Skeletal muscle tissue (tissue), 4 donors: Measurements from ENCODE around the gene SMC6. TPM values are rescaled to one million over a fixed set of nuclear protein-coding genes. Genes with fewer than 3 reads are reported as not detected.

Experiments used
- H3K27ac ChIP-seq: one replicate; pipeline ENCODE4 v1.7.0; 2013; ENCODE audit warnings: mild to moderate bottlenecking, low read depth, low read length, inconsistent platforms
- H3K27me3 ChIP-seq, 3 donors: one replicate each; pipeline ENCODE4 v1.7.0; 2013; ENCODE audit warnings: low read length in 3 of 3; ENCODE audit not compliant: control insufficient read depth in 3 of 3, insufficient read depth in 3 of 3
- H3K36me3 ChIP-seq, 3 donors: one replicate each; pipeline ENCODE4 v1.7.0; 2013; ENCODE audit warnings: low read length in 3 of 3; ENCODE audit not compliant: control insufficient read depth in 3 of 3, insufficient read depth in 3 of 3
- H3K4me1 ChIP-seq, 3 donors: one replicate each; pipeline ENCODE4 v1.7.0; 2013; ENCODE audit warnings: low read length in 3 of 3, mild to moderate bottlenecking in 3 of 3; ENCODE audit not compliant: control insufficient read depth in 3 of 3, insufficient read depth in 3 of 3
- H3K4me3 ChIP-seq, 3 donors: one replicate each; pipeline ENCODE4 v1.7.0; 2013; ENCODE audit warnings: low read length in 3 of 3
- H3K9ac ChIP-seq, 3 donors: one replicate each; pipeline ENCODE4 v1.7.0; 2013; ENCODE audit warnings: low read length in 3 of 3, mild to moderate bottlenecking in 3 of 3, moderate library complexity in 2 of 3, low read depth in 1 of 3
- H3K9me3 ChIP-seq, 3 donors: one replicate each; pipeline ENCODE4 v1.7.0; 2013; ENCODE audit warnings: low read length in 3 of 3; ENCODE audit not compliant: control insufficient read depth in 3 of 3
- total RNA-seq: library from RNA; depleted of rRNA; stranded (reverse); fragments of >200 nt; gene quantifications from one replicate; pipeline ENCODE4 v1.2.3, GENCODE V29; 2014
- donor health status: Osteomylitis.

The SMC6 gene
- total RNA-seq, 1 donor from 2014 or later = 18.8 TPM

DNA sequence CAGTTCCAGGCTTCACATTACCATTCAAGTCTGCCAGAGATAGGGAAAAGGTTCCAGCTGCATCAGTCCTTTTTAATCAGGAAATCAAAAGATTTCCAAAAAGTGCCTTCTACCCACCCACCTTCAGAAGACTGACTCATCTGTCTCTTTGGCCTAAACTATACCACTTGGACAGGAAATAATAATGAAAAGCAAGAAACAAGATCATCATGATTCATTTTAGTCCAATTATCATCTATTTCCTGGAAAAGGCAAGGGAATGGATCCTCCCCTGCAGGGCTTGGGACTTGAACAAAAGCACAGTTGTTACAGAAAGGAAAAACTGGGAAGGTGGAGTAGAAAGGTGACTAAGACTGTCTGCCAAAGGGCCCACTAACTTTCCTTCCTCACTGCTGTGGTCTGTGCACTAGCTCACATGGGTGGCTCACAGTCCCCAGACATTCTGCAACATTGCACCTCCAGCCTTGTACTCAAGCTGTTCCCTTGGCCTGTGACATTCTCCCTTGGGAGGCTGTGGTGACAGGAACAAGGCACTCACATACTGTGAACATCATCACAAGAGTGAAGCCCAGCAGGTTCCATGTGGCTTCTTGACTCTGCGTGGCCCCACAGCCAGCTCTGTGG, 137.8 kb downstream of the SMC6 start:
- Histone ChIP-seq H3K4me3 (no peak overlapping the region), H3K36me3 (no peaks in the 10 kb centered on the region), H3K9me3 (no peaks in the 10 kb centered on the region), H3K27me3 (no peaks in the 10 kb centered on the region), H3K4me1 (no peaks in the 10 kb centered on the region), H3K9ac (no peak overlapping the region), H3K27ac (no peak overlapping the region)

DNA sequence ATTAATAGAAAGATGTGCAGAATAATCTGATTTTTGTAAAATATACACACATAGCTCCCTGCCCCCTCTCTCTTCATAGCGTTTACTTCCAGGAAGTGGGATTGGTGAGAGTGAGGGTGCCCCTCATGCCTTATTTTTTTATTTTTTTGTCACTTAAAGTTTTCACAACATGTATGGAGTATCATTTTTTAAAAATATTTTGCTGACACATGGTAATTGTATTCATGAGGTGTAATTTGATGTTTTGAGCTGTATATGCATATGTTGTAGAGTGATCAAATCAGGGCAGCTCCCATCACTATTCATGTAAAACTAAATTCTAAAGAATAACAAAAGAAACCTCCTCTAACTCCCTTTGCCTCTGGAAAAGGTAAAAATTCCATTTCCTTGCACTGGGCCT, 138.5 kb downstream of the SMC6 start:
- no peaks in the 10 kb centered on the region for H3K9me3 ChIP-seq
- H3K4me1 ChIP-seq = no peaks in the 10 kb centered on the region
- no peak overlapping the region for H3K9ac ChIP-seq
- H3K36me3 ChIP-seq = no peaks in the 10 kb centered on the region
- no peak overlapping the region for H3K4me3 ChIP-seq
- no peak overlapping the region for H3K27ac ChIP-seq
- no peaks in the 10 kb centered on the region for H3K27me3 ChIP-seq

DNA sequence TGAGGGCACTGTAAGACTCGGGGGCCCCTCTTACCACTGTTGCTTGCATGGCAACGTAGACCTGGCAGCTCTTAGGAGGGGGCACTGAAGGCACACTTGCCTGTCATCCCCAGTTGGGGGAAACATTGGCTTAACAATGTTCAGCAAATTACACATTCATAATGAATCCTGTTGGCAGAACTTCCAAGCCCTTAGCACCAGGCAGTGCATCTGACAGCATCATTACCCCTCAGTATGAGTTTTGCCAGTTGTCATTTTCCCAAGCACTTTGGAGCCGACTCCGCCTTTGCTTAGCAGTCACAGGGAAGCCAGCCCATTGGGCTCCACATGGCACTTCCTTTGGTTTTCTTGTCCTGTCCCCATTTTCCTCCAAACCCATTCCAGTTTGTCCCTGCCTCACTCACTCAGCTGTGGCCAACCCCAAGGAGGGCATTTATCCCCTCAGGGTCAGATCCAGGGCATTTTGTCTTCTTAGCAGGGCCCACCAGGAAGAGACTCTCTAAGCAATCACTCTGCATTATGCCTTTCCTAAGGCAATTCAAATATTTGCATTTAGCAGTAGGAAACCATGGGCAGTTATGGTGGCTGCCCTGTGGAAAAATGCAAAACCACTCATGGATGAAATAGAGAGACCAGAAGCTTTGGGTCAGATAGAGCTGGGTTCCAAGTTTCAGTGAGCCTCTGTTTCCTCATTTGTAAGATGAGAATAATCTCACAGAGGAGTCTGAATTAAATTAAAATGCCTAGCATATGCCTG, 139.3 kb downstream of the SMC6 start:
- Histone ChIP-seq H3K9me3 (no peaks in the 10 kb centered on the region), H3K27me3 (no peaks in the 10 kb centered on the region), H3K4me3 (no peak overlapping the region), H3K36me3 (no peaks in the 10 kb centered on the region), H3K4me1 (no peaks in the 10 kb centered on the region), H3K27ac (no peak overlapping the region), H3K9ac (no peak overlapping the region)

Other genes with a start within 250 kb of the SMC6 start
- gene RAD51AP2, start 235.4 kb downstream of the SMC6 start, total RNA-seq = not detected
- gene VSNL1, start 213.1 kb downstream of the SMC6 start, total RNA-seq = 2.1 TPM
- 11.0 TPM for gene GEN1, start 328 bp upstream of the SMC6 start, total RNA-seq
- gene MSGN1, start 62.6 kb upstream of the SMC6 start, total RNA-seq = not detected
- 12.5 TPM for gene KCNS3, start 124.9 kb upstream of the SMC6 start, total RNA-seq